ENCODE data around the gene MSL3B.

GRCh38 chr2:233857511-233858141 is 10.6 kb downstream of the MSL3B start:
- TF ChIP-seq CTBP1 (IDR thresholded peaks at IDR 0.05; ENCODE audit: borderline replicate concordance) (no peak), L3MBTL2 (conservative IDR thresholded peaks at IDR 0.05) (no peak), SUZ12 (IDR thresholded peaks at IDR 0.05) (no peak), FOXA1 (IDR thresholded peaks at IDR 0.05) (no peak), NFRKB (IDR thresholded peaks at IDR 0.05) (no peak), HDGF (IDR thresholded peaks at IDR 0.05; ENCODE audit: borderline replicate concordance) (no peak), FOXM1 (IDR thresholded peaks at IDR 0.05; ENCODE audit: borderline replicate concordance) (no peak)
